Measurements from ENCODE around the gene TRPC4. TPM values are rescaled to one million over a fixed set of nuclear protein-coding genes. Genes with fewer than 3 reads are reported as not detected.

The TRPC4 gene
- polyA plus RNA-seq, 3 donors: not detected

- Mint-ChIP-seq H3K4me3 (no peak overlapping the region), H3K27ac (no peak overlapping the region), H3K27me3 (ENCODE audit: low read depth in 3 of 3) (peaks cover 0 to 4% (median 1%) of the 10 kb centered on the region in 3 donors), H3K4me1 (no peaks in the 10 kb centered on the region), H3K36me3 (no peaks in the 10 kb centered on the region), H3K9me3 (no peaks in the 10 kb centered on the region)
- Histone ChIP-seq H3K4me3 (replicated peaks in 1 of 3; ENCODE audit: low read depth in 2 of 3, low read length in 3 of 3) (no peak overlapping the region), H3K79me2 (ENCODE audit: insufficient read depth, low read length) (no peaks in the 10 kb centered on the region), H3K9ac (ENCODE audit: insufficient read depth, low read length, poor library complexity, severe bottlenecking) (no peak overlapping the region), H3K36me3 (replicated peaks in 1 of 2; ENCODE audit: control insufficient read depth in 1 of 2, insufficient read depth in 2 of 2, low read length in 2 of 2) (no peaks in the 10 kb centered on the region), H3K4me2 (replicated peaks; ENCODE audit: extremely low read depth, low read length, poor library complexity, severe bottlenecking) (no peak overlapping the region), H3K27ac (ENCODE audit: low read depth in 1 of 2, low read length in 2 of 2) (no peak overlapping the region), H3K9me3 (replicated peaks in 1 of 2; ENCODE audit: control insufficient read depth in 1 of 2, insufficient read depth in 1 of 2, low read length in 2 of 2) (no peaks in the 10 kb centered on the region), H3K27me3 (ENCODE audit: control insufficient read depth in 2 of 2, insufficient read depth in 2 of 2, low read length in 2 of 2) (no peaks in the 10 kb centered on the region), H4K20me1 (ENCODE audit: insufficient read depth, low read length) (no peaks in the 10 kb centered on the region), H2AFZ (ENCODE audit: insufficient read depth, low read depth, low read length, poor library complexity, severe bottlenecking) (no peak overlapping the region), H3K4me1 (ENCODE audit: control insufficient read depth in 1 of 2, insufficient read depth in 2 of 2, low read length in 2 of 2) (no peaks in the 10 kb centered on the region)
- intact Hi-C loops (cut with micrococcal nuclease): no loop called here
- no peak for TF ChIP-seq CTCF (IDR thresholded peaks at IDR 0.05)
- WGBS (ENCODE audit: insufficient coverage): no CpG with 5 or more reads among the region's 2 CpGs
- no peak for DNase-seq
Observed at GRCh38 chr13:37769545-37769944, 100.0 kb downstream of the TRPC4 start.

DNA sequence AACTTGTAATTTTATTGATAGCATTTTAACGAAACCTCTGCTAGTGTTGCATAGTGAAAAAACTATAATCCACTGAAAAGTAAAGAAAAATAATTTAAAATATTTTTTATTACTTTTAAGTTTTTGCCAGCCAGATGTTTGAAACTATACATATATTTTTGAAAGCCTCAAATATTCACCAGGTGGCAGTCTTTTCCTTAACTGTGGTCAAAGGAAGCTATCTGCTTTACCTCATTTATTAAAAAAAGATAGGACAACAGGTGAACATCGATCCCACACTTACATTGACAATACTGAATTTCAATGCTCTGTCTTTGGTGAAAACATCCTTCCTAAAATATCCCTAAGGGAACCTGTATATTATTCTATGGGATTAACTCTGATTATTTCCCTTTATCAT is 100.5 kb downstream of the TRPC4 start:
- Histone ChIP-seq H4K20me1 (ENCODE audit: insufficient read depth, low read length) (no peaks in the 10 kb centered on the region), H2AFZ (ENCODE audit: insufficient read depth, low read depth, low read length, poor library complexity, severe bottlenecking) (no peak overlapping the region), H3K36me3 (replicated peaks in 1 of 2; ENCODE audit: control insufficient read depth in 1 of 2, insufficient read depth in 2 of 2, low read length in 2 of 2) (no peaks in the 10 kb centered on the region), H3K4me3 (replicated peaks in 1 of 3; ENCODE audit: low read depth in 2 of 3, low read length in 3 of 3) (no peak overlapping the region), H3K9ac (ENCODE audit: insufficient read depth, low read length, poor library complexity, severe bottlenecking) (no peak overlapping the region), H3K9me3 (replicated peaks in 1 of 2; ENCODE audit: control insufficient read depth in 1 of 2, insufficient read depth in 1 of 2, low read length in 2 of 2) (no peaks in the 10 kb centered on the region), H3K4me2 (replicated peaks; ENCODE audit: extremely low read depth, low read length, poor library complexity, severe bottlenecking) (no peak overlapping the region), H3K4me1 (ENCODE audit: control insufficient read depth in 1 of 2, insufficient read depth in 2 of 2, low read length in 2 of 2) (no peaks in the 10 kb centered on the region), H3K27me3 (ENCODE audit: control insufficient read depth in 2 of 2, insufficient read depth in 2 of 2, low read length in 2 of 2) (no peaks in the 10 kb centered on the region), H3K27ac (ENCODE audit: low read depth in 1 of 2, low read length in 2 of 2) (no peak overlapping the region), H3K79me2 (ENCODE audit: insufficient read depth, low read length) (no peaks in the 10 kb centered on the region)
- peaks cover 0 to 4% (median 1%) of the 10 kb centered on the region in 3 donors for H3K27me3 Mint-ChIP-seq (ENCODE audit: low read depth in 3 of 3)
- H3K36me3 Mint-ChIP-seq: no peaks in the 10 kb centered on the region
- no CpG with 5 or more reads among the region's 2 CpGs for WGBS (ENCODE audit: insufficient coverage)
- DNase-seq: no peak
- H3K4me1 Mint-ChIP-seq: no peaks in the 10 kb centered on the region
- intact Hi-C loops (cut with micrococcal nuclease): no loop called here
- no peak for TF ChIP-seq CTCF (IDR thresholded peaks at IDR 0.05)
- no peak overlapping the region for H3K4me3 Mint-ChIP-seq
- H3K9me3 Mint-ChIP-seq: no peaks in the 10 kb centered on the region
- no peak overlapping the region for H3K27ac Mint-ChIP-seq

Data from CD14-positive monocyte (primary cell).